ENCODE results near the gene METTL2A. TPM values are rescaled to one million over a fixed set of nuclear protein-coding genes. Genes with fewer than 3 reads are reported as not detected.
"Not testable (repeated sequence)": the region's sequence is repeated elsewhere in the genome, so short reads cannot be mapped to it uniquely, and the experiment has no call there.

Gene METTL2A
- total and polyA plus RNA-seq, 2 experiments from 2014 or later, result 19.2 to 22.4 TPM

DNA sequence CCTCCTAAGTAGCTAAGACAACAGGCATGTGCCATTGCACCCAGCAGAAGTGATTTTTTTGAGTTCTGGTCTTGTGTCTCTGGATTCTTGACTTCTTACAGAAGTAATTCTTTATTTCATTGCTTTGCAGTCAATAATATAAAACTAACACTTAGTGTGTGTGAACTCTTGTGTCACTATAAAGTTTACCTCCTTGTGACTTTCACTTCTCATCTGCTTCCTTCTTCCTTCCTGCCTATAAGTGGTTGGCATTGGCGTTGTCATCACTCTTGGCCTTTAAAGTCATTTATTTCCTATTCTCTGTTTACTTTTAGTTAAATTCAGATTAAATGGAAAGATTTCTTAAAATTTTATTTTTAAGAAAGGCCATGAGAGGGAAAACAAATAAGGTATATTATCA is 67.3 kb downstream of the METTL2A start:
- H3F3A ChIP-seq (ENCODE audit: insufficient read depth); H3K4me2 ChIP-seq (ENCODE audit: unreplicated experiment); H3K9me2 ChIP-seq (ENCODE audit: insufficient read depth); H3K4me3 ChIP-seq; H3K9ac ChIP-seq; H3K36me3 ChIP-seq (ENCODE audit: low read depth); H2AFZ ChIP-seq; H3K9me3 ChIP-seq (ENCODE audit: low read depth); H3K27me3 ChIP-seq (replicated peaks; ENCODE audit: insufficient read depth); H4K20me1 ChIP-seq (ENCODE audit: insufficient read depth); in situ Hi-C loops (cut with MboI); H3K27ac ChIP-seq; DNase-seq; H3K4me1 ChIP-seq (ENCODE audit: insufficient read depth): not testable (repeated sequence)
- 96 to 98% methylated on average over 1 of the region's 1 CpG for WGBS, 2 experiments (ENCODE audit: low coverage in 1 of 2, low lambda C conversion rate in 2 of 2, missing lambda C conversion rate in 2 of 2)
- H3K79me2 ChIP-seq (ENCODE audit: insufficient read depth), result peaks cover 100% of the 10 kb centered on the region

DNA sequence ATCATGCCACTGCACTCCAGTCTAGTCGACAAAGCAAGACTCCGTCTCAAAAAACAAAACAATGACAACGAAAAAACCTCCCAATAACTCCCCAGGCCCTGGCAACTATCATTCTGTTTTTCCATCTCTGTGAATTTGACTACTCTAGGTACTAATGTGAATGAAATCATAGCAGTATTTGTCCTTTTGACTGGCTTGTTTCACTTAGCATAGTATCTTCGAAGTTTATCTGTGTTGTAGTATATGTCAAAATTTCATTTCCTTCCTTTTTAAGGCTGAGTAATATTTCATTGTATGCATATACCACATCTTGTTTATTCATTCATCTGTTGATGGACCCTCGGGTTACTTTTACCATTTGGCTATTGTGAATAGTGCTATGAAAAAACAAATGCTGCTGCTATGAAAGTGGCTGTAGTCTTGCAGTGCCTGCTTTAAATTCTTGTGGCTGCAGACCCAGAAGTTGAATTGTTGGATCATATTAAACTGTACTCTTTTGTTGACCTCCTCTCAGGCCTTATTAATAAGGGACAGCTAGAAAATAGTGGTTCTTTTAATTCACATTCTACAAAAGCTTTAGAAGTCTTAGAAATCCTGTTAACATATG is 69.5 kb downstream of the METTL2A start:
- 81 to 85% methylated on average over 5 of the region's 5 CpGs for WGBS, 2 experiments (ENCODE audit: low coverage in 1 of 2, low lambda C conversion rate in 2 of 2, missing lambda C conversion rate in 2 of 2)
- DNase-seq; H3K9me3 ChIP-seq (ENCODE audit: low read depth); H3K4me2 ChIP-seq (ENCODE audit: unreplicated experiment); H3K9me2 ChIP-seq (ENCODE audit: insufficient read depth); H3F3A ChIP-seq (ENCODE audit: insufficient read depth); H2AFZ ChIP-seq; H4K20me1 ChIP-seq (ENCODE audit: insufficient read depth); H3K27ac ChIP-seq; H3K9ac ChIP-seq; H3K36me3 ChIP-seq (ENCODE audit: low read depth); in situ Hi-C loops (cut with MboI); H3K4me3 ChIP-seq; H3K27me3 ChIP-seq (replicated peaks; ENCODE audit: insufficient read depth); H3K4me1 ChIP-seq (ENCODE audit: insufficient read depth): not testable (repeated sequence)
- peaks cover 100% of the 10 kb centered on the region for H3K79me2 ChIP-seq (ENCODE audit: insufficient read depth)

DNA sequence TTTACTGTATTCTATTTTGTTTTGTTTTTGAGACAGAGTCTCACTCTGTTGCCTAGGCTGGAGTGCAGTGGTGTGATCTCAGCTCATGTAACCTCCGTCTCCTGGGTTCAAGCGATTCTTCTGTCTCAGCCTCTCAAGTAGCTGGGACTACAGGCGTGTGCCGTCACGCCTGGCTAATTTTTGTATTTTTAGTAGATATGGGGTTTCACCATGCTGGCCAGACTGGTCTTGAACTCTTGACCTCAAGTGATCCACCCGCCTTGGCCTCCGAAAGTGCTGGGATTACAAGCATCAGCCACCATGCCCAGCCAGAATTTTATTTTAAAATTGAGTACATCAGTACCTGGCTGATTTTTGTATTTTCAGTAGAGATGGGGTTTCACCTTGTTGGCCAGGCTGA is 70.4 kb downstream of the METTL2A start:
- H3K27me3 ChIP-seq (replicated peaks; ENCODE audit: insufficient read depth); H3K9me3 ChIP-seq (ENCODE audit: low read depth); H3K4me1 ChIP-seq (ENCODE audit: insufficient read depth); H3K27ac ChIP-seq; H3F3A ChIP-seq (ENCODE audit: insufficient read depth); DNase-seq; H3K4me2 ChIP-seq (ENCODE audit: unreplicated experiment); H3K9me2 ChIP-seq (ENCODE audit: insufficient read depth); H2AFZ ChIP-seq; in situ Hi-C loops (cut with MboI); H3K4me3 ChIP-seq; H3K9ac ChIP-seq; H3K36me3 ChIP-seq (ENCODE audit: low read depth); H4K20me1 ChIP-seq (ENCODE audit: insufficient read depth): not testable (repeated sequence)
- 94% methylated on average over 7 of the region's 7 CpGs for WGBS, 2 experiments (ENCODE audit: low coverage in 1 of 2, low lambda C conversion rate in 2 of 2, missing lambda C conversion rate in 2 of 2)
- peaks cover 100% of the 10 kb centered on the region for H3K79me2 ChIP-seq (ENCODE audit: insufficient read depth)

- H3K27me3 ChIP-seq (replicated peaks; ENCODE audit: insufficient read depth); H4K20me1 ChIP-seq (ENCODE audit: insufficient read depth); DNase-seq; H3K9ac ChIP-seq; H3K4me2 ChIP-seq (ENCODE audit: unreplicated experiment); H3K27ac ChIP-seq; H3K4me1 ChIP-seq (ENCODE audit: insufficient read depth); H3K4me3 ChIP-seq; H3F3A ChIP-seq (ENCODE audit: insufficient read depth); H3K9me3 ChIP-seq (ENCODE audit: low read depth); H2AFZ ChIP-seq; H3K9me2 ChIP-seq (ENCODE audit: insufficient read depth); in situ Hi-C loops (cut with MboI); H3K36me3 ChIP-seq (ENCODE audit: low read depth): not testable (repeated sequence)
- H3K79me2 ChIP-seq (ENCODE audit: insufficient read depth), result peaks cover 100% of the 10 kb centered on the region
- 96% methylated on average over 4 of the region's 4 CpGs for WGBS, 2 experiments (ENCODE audit: low coverage in 1 of 2, low lambda C conversion rate in 2 of 2, missing lambda C conversion rate in 2 of 2)
Measured at GRCh38 chr17:62496344-62496743, 72.6 kb downstream of the METTL2A start.

DNA sequence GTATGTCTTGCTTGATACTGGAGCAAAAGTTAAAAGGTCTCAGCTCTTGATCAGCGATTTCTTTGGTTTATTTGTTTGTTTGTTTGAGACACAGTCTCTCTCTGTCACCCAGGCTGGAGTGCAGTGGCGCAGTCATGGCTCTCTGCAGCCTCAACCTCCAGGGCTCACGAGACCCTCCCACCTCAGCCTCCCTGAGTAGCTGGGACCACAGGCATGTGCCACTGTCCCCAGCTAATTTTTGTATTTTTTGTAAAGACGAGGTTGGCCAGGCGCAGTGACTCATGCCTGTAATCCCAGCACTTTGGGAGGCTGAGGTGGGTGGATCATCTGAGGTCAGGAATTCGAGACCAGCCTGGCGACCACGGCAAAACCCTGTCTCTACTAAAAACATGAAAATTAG is 75.1 kb downstream of the METTL2A start:
- H4K20me1 ChIP-seq (ENCODE audit: insufficient read depth); H3F3A ChIP-seq (ENCODE audit: insufficient read depth); H3K9me2 ChIP-seq (ENCODE audit: insufficient read depth); H3K27ac ChIP-seq; in situ Hi-C loops (cut with MboI); H2AFZ ChIP-seq; H3K9me3 ChIP-seq (ENCODE audit: low read depth); H3K36me3 ChIP-seq (ENCODE audit: low read depth); H3K4me2 ChIP-seq (ENCODE audit: unreplicated experiment); DNase-seq; H3K4me3 ChIP-seq; H3K27me3 ChIP-seq (replicated peaks; ENCODE audit: insufficient read depth); H3K9ac ChIP-seq; H3K4me1 ChIP-seq (ENCODE audit: insufficient read depth): not testable (repeated sequence)
- WGBS, 2 experiments (ENCODE audit: low coverage in 1 of 2, low lambda C conversion rate in 2 of 2, missing lambda C conversion rate in 2 of 2), result 93 to 94% methylated on average over 8 of the region's 8 CpGs
- peaks cover 100% of the 10 kb centered on the region for H3K79me2 ChIP-seq (ENCODE audit: insufficient read depth)

Small RNA genes within 50 kb of the gene (small RNA-seq; reads per million reads assigned to genes)
- gene RNU7-52P (ENCODE audit: low read depth, low replicate concordance), result not detected

Other genes with a start within 250 kb of the METTL2A start
- not detected in 2 replicates for gene EFCAB3, start 43.3 kb upstream of the METTL2A start, total RNA-seq (2014; rRNA removed; shearing (Covaris generic))
- not detected in 2 replicates for gene EFCAB3, start 43.3 kb upstream of the METTL2A start, polyA plus RNA-seq (2016; fragmentation: Nextera tagmentation; extraction: Ambion mirVana)
- gene TLK2, start 54.9 kb downstream of the METTL2A start, total RNA-seq (2014; rRNA removed; shearing (Covaris generic)), result 37.9 and 52.7 TPM in 2 replicates
- gene TLK2, start 54.9 kb downstream of the METTL2A start, polyA plus RNA-seq (2016; fragmentation: Nextera tagmentation; extraction: Ambion mirVana), result 11.4 and 12.6 TPM in 2 replicates
- gene MRC2, start 203.8 kb downstream of the METTL2A start, total RNA-seq (2014; rRNA removed; shearing (Covaris generic)), result 675 and 756 TPM in 2 replicates
- 221 and 222 TPM in 2 replicates for gene MRC2, start 203.8 kb downstream of the METTL2A start, polyA plus RNA-seq (2016; fragmentation: Nextera tagmentation; extraction: Ambion mirVana)

Measured in GM23248 (cell line).